K562 (cell line): ENCODE results near the gene TSHZ1. TPM values are rescaled to one million over a fixed set of nuclear protein-coding genes. Genes with fewer than 3 reads are reported as not detected.

ENCODE experiments used
- DPF2 ChIP-seq: fragments of 450-650 bp; IDR thresholded peaks from 2 replicates; pipeline ENCODE4 v1.6.1; 2016
- E2F6 ChIP-seq, 2 experiments: IDR thresholded peaks; 2 replicates each; pipeline ENCODE4 v1.6.1; 2011; ENCODE audit warnings: borderline replicate concordance in 1 of 2, control low read depth in 1 of 2, low read depth in 1 of 2, low read length in 1 of 2, mild to moderate bottlenecking in 1 of 2, mixed read lengths in 1 of 2, moderate library complexity in 1 of 2; ENCODE audit not compliant: insufficient read depth in 1 of 2, insufficient read length in 1 of 2, poor library complexity in 1 of 2, severe bottlenecking in 1 of 2; ENCODE audit errors: extremely low read depth in 1 of 2
- HOXB6 ChIP-seq: fragments of 250-450 bp; sonication (Bioruptor Pico); IDR thresholded peaks from 2 replicates; pipeline ENCODE4 v1.5.1; 2022; ENCODE audit warnings: mild to moderate bottlenecking, borderline replicate concordance
- MAZ ChIP-seq, 2 experiments: fragments of 450-650 bp in 1 of 2; sonication (generic) in 1 of 2; formaldehyde crosslinking; IDR thresholded peaks in 1 of 2; conservative IDR thresholded peaks in 1 of 2; 2 replicates each; pipeline versions ENCODE4 v1.4.0 to v1.5.0; 2020; ENCODE audit warnings: mild to moderate bottlenecking in 1 of 2, missing genetic modification reagents in 1 of 2
- MLLT1 ChIP-seq, 2 experiments: fragments of 450-650 bp; IDR thresholded peaks; 2 replicates each; pipeline ENCODE4 v1.6.1; 2016
- RBM15 ChIP-seq: fragments of 200-400 bp; formaldehyde crosslinking; IDR thresholded peaks from 2 replicates; pipeline ENCODE4 v1.6.1; 2018; ENCODE audit warnings: mild to moderate bottlenecking, low read length, moderate library complexity; ENCODE audit not compliant: insufficient read depth
- RNF2 ChIP-seq: sonication (generic); IDR thresholded peaks from 2 replicates; pipeline ENCODE4 v1.6.1; 2016
- SIX5 ChIP-seq, 2 experiments: IDR thresholded peaks; 2 replicates each; pipeline ENCODE4 v1.6.1; 2011; ENCODE audit warnings: low read length in 2 of 2, borderline replicate concordance in 1 of 2, low read depth in 1 of 2, mild to moderate bottlenecking in 1 of 2, moderate library complexity in 1 of 2; ENCODE audit not compliant: insufficient read depth in 1 of 2
- TBP ChIP-seq: optimal IDR thresholded peaks from 2 replicates; pipeline ENCODE3; 2011; ENCODE audit warnings: low read depth, low read length, improper control_type of control experiment
- ZBED1 ChIP-seq: IDR thresholded peaks from 2 replicates; pipeline ENCODE4 v1.6.1; 2014
- ZNF311 ChIP-seq: fragments of 250-450 bp; sonication (Bioruptor Pico); IDR thresholded peaks from 2 replicates; pipeline ENCODE4 v1.4.0; 2020; ENCODE audit warnings: mild to moderate bottlenecking, moderate library complexity
- ZNF764 ChIP-seq: fragments of 250-450 bp; sonication (Bioruptor Pico); IDR thresholded peaks from 2 replicates; pipeline ENCODE4 v1.4.0; 2020; ENCODE audit warnings: low read depth, mild to moderate bottlenecking, moderate library complexity
- polyA plus RNA-seq, 8 experiments: library from polyadenylated mRNA; depleted of rRNA in 4 of 8; stranded (reverse) in 5 of 8; unstranded in 3 of 8; fragments of >200 nt; fragmentation: Nextera tagmentation in 2 of 8; fragmentation: Illumina TruSeq in 1 of 8; extraction: Ambion mirVana in 2 of 8; extraction: Trizol in 1 of 8; gene quantifications; 2 replicates each; pipeline versions ENCODE4 v1.2.1 to v1.2.3, GENCODE V29; 2011 to 2014; ENCODE audit warnings: inconsistent platforms in 1 of 8, missing spikeins in 1 of 8
- total RNA-seq, 7 experiments: library from RNA; depleted of rRNA in 6 of 7; stranded (reverse); fragments of >200 nt in 6 of 7; fragmentation: Illumina TruSeq in 2 of 7; extraction: Trizol in 2 of 7; gene quantifications; 2 replicates each; pipeline versions ENCODE4 v1.2.1 to v1.2.3, GENCODE V29; 2011 to 2021; ENCODE audit warnings: low replicate concordance in 1 of 7
- TF ChIP-seq, protein P1 (sequence below): fragments of 250-450 bp; sonication (Bioruptor Pico); IDR thresholded peaks from 2 replicates; pipeline ENCODE4 v1.4.0; 2020; ENCODE audit warnings: mild to moderate bottlenecking, moderate library complexity, borderline replicate concordance
- TF ChIP-seq, protein P2 (sequence below), 2 experiments: IDR thresholded peaks in 1 of 2; conservative IDR thresholded peaks in 1 of 2; 2 replicates each; pipeline ENCODE4 v1.6.1; 2016; ENCODE audit warnings: low read depth in 2 of 2, mild to moderate bottlenecking in 1 of 2, missing compliant biosample characterization in 1 of 2, missing genetic modification characterization in 1 of 2, moderate library complexity in 1 of 2

The TSHZ1 gene
- total and polyA plus RNA-seq, 9 of the 15 experiments (the other 6 are each of a cell fraction or from before 2014, with no cell fraction given), result 1.1 to 7.2 (median 2.7) TPM

DNA sequence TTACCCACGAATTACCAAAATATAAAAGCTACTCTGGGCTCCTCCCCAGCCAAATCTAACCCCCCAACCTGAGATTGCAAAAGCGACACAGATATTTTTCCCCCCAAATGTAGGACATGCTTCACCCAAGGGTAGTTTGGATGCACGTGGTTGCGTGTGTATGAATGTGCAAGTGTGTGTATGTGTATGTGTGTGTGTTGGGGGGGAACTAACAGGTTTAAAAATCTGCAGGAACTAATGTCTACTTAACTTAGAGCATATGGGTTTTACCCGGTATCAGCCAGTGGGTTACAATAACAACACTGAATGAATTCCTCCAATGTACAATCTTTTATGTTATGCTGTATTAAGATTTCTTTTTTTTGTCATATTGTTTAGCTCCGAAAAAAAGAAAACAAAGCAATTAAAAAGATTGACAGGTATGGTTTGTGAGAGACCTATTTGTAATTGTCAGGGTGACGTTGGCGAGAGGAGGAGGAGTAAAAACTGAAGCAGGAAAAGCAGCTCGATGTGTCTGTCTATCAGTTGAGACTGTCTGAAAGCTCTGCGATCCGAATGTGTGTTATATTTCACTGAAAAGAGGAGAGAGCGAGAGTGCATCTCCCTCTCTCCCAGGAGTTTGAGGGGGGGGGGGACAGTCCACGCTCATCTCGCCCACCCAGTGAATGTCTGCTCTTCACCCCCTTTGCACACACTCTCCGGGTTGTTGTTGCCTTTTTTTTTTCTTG is at the start of gene TSHZ1 (continued):
- TF ChIP-seq HOXB6, result no peak
- TF ChIP-seq RBM15, result no peak
- peak; percentile 60; the same call in 1 of the 2 replicates for TF ChIP-seq RNF2
- TF ChIP-seq MAZ (CRISPR knock-in tag; conservative IDR thresholded peaks at IDR 0.05 in 1 of 2, IDR thresholded peaks at IDR 0.05 in 1 of 2), result 0 out of 4 replicates have a peak, but pooled peaks of 1 of the 2 experiments have one; percentile 4
- peak in 1 of 2 experiments; percentile 100; a peak in 2 of 4 replicates for TF ChIP-seq MLLT1 (IDR thresholded peaks at IDR 0.05)
- no peak for TF ChIP-seq ZBED1
- TF ChIP-seq, protein P1, sequence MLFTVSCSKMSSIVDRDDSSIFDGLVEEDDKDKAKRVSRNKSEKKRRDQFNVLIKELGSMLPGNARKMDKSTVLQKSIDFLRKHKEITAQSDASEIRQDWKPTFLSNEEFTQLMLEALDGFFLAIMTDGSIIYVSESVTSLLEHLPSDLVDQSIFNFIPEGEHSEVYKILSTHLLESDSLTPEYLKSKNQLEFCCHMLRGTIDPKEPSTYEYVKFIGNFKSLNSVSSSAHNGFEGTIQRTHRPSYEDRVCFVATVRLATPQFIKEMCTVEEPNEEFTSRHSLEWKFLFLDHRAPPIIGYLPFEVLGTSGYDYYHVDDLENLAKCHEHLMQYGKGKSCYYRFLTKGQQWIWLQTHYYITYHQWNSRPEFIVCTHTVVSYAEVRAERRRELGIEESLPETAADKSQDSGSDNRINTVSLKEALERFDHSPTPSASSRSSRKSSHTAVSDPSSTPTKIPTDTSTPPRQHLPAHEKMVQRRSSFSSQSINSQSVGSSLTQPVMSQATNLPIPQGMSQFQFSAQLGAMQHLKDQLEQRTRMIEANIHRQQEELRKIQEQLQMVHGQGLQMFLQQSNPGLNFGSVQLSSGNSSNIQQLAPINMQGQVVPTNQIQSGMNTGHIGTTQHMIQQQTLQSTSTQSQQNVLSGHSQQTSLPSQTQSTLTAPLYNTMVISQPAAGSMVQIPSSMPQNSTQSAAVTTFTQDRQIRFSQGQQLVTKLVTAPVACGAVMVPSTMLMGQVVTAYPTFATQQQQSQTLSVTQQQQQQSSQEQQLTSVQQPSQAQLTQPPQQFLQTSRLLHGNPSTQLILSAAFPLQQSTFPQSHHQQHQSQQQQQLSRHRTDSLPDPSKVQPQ (CRISPR knock-in tag), result no peak
- no peak for TF ChIP-seq ZNF764 (CRISPR knock-in tag)
- TF ChIP-seq E2F6 (IDR thresholded peaks at IDR 0.05; ENCODE audit: borderline replicate concordance in 1 of 2, extremely low read depth in 1 of 2, insufficient read depth in 1 of 2, insufficient read length in 1 of 2, low read depth in 1 of 2, low read length in 1 of 2, poor library complexity in 1 of 2, severe bottlenecking in 1 of 2), result peak in 1 of 2 experiments; percentile 35
- peak; percentile 71 for TF ChIP-seq TBP
- no peak for TF ChIP-seq ZNF311 (CRISPR knock-in tag)
- TF ChIP-seq, protein P2, sequence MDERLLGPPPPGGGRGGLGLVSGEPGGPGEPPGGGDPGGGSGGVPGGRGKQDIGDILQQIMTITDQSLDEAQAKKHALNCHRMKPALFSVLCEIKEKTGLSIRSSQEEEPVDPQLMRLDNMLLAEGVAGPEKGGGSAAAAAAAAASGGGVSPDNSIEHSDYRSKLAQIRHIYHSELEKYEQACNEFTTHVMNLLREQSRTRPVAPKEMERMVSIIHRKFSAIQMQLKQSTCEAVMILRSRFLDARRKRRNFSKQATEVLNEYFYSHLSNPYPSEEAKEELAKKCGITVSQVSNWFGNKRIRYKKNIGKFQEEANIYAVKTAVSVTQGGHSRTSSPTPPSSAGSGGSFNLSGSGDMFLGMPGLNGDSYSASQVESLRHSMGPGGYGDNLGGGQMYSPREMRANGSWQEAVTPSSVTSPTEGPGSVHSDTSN (CRISPR knock-in tag; IDR thresholded peaks at IDR 0.05; ENCODE audit: low read depth), result peak; percentile 57
- TF ChIP-seq, protein P2 (tag; conservative IDR thresholded peaks at IDR 0.05; ENCODE audit: low read depth), result peak; percentile 97
- no peak for TF ChIP-seq SIX5 (IDR thresholded peaks at IDR 0.05; ENCODE audit: borderline replicate concordance in 1 of 2, insufficient read depth in 1 of 2, low read depth in 1 of 2, low read length in 2 of 2)
- 0 out of 2 replicates have a peak, but pooled peaks have one; percentile 18 for TF ChIP-seq DPF2
